Sciatic nerve (tissue), 2 donors: ENCODE measurements around the gene GUSB. TPM values are rescaled to one million over a fixed set of nuclear protein-coding genes. Genes with fewer than 3 reads are reported as not detected.
A peak's percentile ranks its signal among the peaks of the same experiment; 100 is the strongest.
"Not testable (repeated sequence)": the region's sequence is repeated elsewhere in the genome, so short reads cannot be mapped to it uniquely, and the experiment has no call there.

Experiments
- ATAC-seq: fragments of 200-7000 bp; cut with Tn5 transposase; one replicate; pipeline ENCODE4 v1.9.1; 2020; ENCODE audit warnings: mild to moderate bottlenecking, moderate library complexity
- DNase-seq: peaks from one replicate; pipeline ENCODE4 v3.0.0-alpha.2; 2020; ENCODE audit warnings: low spot score
- intact Hi-C: fragments of 100-400 bp; cut with DNase I; formaldehyde crosslinking; loops from one replicate; pipeline ENCODE4 v1.14.2; 2022
- total RNA-seq: library from RNA; stranded (reverse); fragmentation: NEBNext Ultra II Directional; extraction: Animal tissue kit (Norgen Biotek cat#: 25700); gene quantifications from one replicate; pipeline ENCODE4 v1.2.1, GENCODE V29; 2021
- donor health status: DM: no; HTN: no; CAD: no.
- donor health status: DM: no; HTN: no; CAD: no.

Gene GUSB
- total RNA-seq, 1 donor from 2014 or later = 46.6 TPM

DNA sequence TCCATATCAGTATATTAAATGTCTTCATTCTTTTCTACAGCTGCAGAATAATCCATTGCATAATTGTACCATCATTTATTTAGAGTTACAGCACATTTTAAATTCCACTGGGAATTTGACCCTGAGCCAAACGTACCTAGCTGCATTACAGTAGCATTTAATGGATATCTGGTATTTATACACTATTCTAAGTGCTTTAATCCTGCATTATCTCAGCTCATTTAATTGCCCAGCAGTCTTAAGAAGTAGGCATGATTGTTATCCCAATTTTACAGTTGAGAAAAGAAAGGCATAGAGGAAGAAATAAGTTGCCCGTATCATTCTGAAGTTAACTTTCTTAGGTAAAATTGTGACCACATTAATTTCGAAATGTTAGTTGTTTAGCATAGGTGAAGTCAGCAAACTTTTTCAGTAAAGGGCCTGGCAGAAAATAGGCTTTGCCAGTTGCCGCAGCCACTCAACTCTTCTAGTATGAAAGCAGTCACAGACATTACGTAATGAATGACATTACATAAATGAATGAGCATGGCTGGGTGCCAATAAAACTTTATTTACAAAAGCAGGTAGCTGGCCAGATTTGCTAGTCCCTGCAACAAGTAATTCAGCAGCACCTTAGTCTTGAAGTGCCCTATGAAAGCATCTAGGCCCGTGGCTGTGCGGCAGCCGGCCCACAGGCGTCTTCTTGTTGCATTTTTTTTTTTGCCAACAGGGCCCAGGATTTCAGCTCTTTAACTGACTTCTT lies 30.0 kb downstream of the GUSB start:
- ATAC-seq (no peak), DNase-seq (no peak)
- intact Hi-C loops = no loop called here

DNA sequence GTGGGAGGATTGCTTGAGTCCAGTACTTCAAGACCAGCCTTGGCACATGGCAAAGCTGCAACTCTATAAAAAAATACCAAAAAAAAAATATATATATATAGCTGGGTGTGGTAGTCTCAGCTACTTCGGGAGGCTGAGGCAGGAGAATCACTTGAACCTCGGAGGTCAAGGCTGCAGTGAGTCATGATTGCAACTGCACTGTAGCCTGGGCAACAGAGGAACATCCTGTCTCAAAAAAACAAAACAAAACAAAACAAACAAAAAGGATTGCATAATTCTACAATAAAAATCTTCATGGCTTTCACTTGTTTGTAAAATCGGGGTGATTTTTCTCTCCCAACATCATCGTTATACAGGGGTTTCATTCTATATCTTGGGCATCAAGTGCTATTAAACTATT lies 35.1 kb downstream of the GUSB start:
- intact Hi-C loops = no loop called here
- peak; percentile 86 for ATAC-seq
- no peak for DNase-seq

DNA sequence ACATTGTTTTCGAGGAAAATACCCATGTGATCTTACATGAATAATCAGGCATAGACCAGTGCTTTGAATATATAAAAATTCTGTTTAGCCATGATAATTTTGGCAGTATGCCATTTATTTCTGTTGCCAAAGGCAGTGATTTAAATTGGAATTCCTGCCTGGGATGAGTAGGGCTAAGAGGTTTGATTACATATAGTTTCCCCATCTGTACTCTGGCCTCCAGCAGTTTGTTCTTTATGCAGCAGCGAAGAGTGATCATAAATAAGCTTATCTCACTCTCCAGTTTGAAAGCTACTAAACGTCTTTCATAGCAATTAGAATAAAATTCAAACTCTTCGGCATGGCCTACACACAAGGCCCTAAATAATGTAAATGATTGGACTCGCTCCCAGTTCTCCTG lies 36.2 kb downstream of the GUSB start:
- DNase-seq, intact Hi-C loops, ATAC-seq: not testable (repeated sequence)

DNA sequence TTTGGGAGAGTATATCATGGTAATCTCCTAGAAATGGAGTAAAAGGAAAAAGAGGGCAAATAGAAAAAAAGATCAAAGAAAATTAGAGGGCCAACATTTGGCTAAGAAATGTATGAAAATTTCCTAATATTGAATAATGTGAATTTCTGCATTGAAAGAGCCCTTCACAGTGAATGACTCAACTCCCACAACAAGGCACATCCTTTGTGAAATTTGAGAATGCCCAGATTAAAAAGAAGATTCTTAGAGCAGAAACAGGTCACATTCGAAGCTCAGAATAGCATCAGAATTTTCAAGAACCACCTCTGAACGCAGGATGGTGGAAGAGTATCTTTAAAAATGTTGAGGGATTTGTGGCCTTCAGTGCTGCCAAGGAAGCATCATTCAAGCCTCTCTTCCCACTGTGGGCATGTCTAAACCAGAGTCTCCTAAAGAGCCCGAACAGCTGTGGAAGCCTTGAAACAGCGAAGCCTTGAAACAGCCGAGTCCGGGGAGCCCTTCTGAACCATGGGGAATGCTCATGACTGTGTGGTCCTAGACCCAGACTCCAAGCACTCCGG lies 43.6 kb downstream of the GUSB start:
- no peak for ATAC-seq
- intact Hi-C loops = no loop called here
- no peak for DNase-seq

DNA sequence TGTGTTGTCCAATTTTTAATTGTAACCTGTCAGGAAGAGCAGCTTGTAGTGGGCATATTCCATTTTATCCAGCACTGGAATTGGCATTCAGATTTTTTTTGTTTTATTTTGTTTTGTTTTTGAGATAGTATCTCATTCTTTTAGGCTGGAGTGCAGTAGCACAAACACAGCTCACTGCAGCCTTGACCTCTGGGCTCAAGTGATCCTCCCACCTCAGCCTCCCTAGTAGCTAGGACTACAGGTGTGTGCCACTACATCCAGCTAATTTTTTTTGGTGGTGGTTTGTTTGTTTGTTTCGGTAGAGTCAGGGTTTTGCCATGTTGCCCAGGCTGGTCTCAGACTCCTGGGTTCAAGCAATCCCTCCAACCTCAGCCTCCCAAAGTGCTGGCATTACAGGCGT lies 44.7 kb downstream of the GUSB start:
- intact Hi-C loops = no loop called here

DNA sequence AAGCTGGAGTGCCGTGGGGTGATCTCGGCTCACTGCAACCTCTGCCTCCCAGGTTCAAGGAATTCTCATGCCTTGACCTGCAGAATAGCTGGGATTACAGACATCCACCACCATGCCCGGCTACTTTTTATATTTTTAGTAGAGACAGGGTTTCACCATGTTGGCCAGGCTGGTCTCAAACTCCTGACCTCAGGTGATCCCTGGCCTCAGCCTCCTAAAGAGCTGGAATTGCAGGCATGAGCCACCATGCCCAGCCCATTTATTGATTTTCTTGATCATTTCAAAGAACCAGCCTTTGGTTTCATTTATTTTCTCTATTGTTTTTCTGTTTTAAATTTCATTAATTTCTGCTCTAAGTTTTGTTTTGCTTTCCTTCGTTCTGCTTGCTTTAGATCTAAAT lies 50.3 kb downstream of the GUSB start:
- ATAC-seq (no peak), DNase-seq (no peak)
- intact Hi-C loops = no loop called here

More for the DNA sequence above, 44.7 kb downstream of the GUSB start:
- DNase-seq (no peak), ATAC-seq (no peak)

DNA sequence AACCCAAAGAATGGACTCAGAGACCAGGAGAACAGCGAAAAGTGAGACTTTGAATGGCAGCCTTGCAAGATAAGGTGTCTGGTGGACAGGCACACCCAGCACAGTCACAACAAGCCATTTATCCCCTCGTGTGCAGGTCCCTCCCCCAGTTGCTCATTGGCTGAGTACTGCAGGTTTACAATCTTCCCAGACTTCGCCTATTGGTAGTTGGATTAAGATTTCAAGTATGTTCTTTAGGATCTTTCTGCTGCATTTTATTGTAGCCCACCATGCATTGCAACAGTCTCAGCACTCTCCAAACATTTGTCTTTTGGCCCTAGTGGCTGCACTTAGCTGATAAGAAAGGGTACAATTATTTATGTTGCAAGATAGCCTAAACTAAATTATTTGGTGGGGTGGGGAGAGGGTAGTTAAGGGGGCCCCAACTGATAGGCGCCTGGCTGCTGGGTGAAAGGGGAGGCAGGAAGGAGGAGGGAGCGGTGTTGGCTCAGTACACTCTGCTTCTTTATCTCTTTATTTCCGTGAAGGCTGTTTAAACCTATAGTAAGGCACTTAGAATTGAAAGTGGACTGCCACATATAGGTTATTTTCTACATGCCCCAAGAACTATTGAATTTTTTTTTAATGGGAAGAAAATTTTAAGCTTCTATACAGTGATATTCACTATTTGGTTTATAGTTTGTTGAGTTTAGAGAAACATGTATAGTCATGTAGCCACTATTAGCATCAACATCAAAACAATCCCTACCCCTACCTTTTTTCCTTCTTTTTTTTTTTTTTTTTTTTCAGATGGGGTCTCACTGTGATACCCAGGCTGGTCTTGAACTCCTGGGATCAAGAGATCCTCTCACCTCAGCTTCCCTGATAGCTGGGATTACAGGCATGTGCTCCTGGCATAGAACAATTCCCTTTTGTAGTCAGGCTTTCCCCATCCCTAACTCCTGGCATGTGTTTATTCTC lies 54.2 kb downstream of the GUSB start:
- intact Hi-C loops = no loop called here
- DNase-seq (no peak), ATAC-seq (no peak)

DNA sequence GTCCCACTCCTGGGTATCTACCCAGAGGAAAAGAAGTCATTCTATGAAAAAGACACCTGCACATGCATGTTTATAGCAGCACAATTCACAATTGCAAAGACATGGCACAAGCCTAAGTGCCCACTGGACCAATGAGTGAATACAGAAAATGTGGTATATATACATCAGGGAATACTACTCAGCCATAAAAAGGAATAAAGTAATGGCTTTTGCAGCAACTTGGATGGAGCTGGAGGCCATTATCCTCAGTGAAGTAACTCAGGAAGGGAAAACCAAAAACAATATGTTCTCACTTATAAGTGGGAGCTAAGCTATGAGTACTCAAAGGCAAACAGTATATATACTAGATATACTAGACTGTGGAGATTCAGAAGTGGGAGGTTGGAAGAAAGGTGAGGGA lies 55.4 kb downstream of the GUSB start:
- ATAC-seq (no peak), DNase-seq (no peak)
- intact Hi-C loops = no loop called here

DNA sequence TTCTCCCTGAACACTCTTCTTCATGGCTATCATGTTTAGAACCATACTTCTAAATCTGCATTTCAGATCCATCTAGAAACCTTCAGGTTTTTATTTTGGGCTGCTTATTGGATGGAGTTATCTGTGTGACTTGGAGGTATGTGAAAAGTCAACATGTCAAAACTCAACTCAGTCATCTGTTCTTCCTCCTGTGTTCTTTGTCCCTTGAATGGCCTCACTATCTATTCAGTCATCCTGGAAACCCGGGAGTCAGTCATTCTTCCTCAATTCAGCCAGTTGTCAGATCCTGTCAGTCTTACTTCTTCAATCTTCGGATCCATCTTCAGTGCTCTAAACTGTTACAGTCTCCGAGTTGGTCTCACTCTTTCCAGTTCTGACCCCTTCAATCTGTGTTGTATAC lies 57.0 kb downstream of the GUSB start:
- ATAC-seq (no peak), DNase-seq (no peak)
- intact Hi-C loops = no loop called here

DNA sequence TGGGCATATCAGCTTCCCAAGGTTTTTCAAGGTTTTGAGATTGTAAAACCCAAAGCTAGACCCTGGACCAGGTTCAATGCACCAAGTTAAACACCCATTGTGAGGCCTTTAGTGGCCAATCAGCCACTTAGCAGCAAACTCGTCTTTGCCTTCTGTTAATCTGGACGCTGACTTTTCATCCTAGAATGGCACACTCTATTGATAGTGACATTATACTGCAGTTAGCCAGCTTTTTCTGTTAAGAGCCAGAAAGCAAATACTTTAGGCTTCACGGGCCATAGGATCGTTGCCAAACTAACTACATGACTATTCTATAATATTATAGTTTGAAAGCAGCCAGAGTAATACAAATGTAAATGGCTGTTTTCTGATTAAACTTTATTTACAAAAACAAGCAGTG lies 57.8 kb downstream of the GUSB start:
- no peak for DNase-seq
- intact Hi-C loops = no loop called here
- ATAC-seq = no peak

DNA sequence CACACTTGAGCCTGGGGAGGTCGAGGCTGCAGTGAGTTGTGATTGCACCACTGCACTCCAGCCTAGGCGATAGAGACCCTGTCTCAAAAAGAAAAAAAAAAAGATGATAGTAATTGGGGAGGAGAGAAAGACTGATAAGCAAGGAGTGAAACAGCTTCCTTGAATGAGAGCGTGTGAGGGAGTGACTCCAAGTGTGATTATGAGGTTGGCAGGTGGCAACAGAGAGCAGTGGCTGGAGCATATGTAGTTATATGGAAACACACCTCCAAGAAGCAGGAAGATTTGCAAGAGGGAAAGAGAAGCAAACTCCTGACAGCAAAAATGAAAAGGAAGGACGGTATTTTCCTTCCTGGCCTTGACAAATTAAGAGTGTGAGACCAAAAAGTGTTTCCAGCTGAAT lies 58.7 kb downstream of the GUSB start:
- intact Hi-C loops = no loop called here
- no peak for ATAC-seq
- DNase-seq = no peak

DNA sequence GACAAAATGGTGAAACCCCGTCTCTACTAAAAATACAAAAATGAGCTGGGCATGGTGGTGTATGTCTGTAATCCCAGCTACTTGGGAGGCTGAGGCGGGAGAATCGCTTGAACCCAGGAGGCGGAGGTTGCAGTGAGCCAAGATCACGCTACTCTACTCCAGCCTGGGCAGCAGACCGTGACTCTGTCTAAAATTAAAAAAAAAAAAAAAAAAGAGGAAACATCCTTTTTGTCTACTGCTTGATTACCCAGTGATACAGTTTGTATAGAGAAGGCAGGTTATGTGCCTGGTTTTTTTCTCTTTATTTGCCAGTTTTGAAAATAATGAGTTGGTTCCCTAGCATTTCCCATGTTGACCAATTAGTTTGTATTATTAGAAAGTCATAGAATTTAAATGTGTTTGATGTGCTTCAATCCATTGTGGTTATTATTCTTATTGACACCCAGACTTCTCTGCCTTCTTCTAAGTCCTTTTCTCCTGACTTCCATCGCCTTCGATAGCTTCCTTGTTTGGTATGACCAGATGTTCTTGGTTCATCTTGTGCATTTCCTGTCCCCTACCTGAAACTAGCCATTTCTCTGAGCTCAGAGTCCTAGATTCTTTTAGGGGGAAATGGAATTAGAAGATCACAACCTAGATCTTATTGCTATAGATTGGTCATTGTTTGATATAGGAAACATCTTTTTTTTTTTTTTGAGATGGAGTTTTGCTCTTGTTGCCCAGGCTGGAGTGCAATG lies 65.9 kb downstream of the GUSB start:
- ATAC-seq (no peak), DNase-seq (no peak)
- intact Hi-C loops = no loop called here

DNA sequence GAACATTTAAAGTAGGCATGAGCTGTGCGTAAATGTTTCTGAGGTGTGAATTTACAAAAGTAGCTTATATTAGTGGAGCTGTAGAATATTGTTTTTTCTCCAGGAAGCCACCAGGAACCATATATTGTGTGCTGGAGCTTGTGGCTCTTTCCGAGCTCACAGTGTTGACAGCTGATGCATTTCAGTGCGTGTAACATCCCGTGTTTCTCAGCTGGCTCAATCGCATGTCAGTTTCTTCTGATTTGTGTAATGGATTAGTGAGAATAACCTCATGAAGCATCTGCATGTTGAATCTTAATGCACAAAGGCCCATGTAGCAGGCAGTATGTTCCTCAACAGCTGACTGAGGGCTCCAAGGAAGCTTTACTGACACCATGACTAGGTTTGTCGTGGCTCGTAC lies 69.8 kb downstream of the GUSB start:
- ATAC-seq = no peak
- intact Hi-C loops = no loop called here
- no peak for DNase-seq

Other genes starting within 250 kb of the GUSB start
- 23.4 TPM for gene VKORC1L1, start 109.1 kb downstream of the GUSB start, total RNA-seq
- gene ASL, start 93.6 kb upstream of the GUSB start, total RNA-seq = 25.7 TPM
- gene CRCP, start 132.6 kb upstream of the GUSB start, total RNA-seq = 31.2 TPM
- 29.0 TPM for gene TPST1, start 223.1 kb upstream of the GUSB start, total RNA-seq